NCI-H82 treated with DMSO at 0.1 percent for 48 hours (cell line): Measurements from ENCODE around the gene SLC35F5.
A peak's percentile ranks its signal among the peaks of the same experiment; 100 is the strongest.
"Not testable (repeated sequence)": the region's sequence is repeated elsewhere in the genome, so short reads cannot be mapped to it uniquely, and the experiment has no call there.

ENCODE experiments used
- DNase-seq: peaks from one replicate; lab custom pipeline; 2025; ENCODE audit not compliant: unreplicated experiment; lab: John Stamatoyannopoulos, UW

The SLC35F5 gene, protein sequence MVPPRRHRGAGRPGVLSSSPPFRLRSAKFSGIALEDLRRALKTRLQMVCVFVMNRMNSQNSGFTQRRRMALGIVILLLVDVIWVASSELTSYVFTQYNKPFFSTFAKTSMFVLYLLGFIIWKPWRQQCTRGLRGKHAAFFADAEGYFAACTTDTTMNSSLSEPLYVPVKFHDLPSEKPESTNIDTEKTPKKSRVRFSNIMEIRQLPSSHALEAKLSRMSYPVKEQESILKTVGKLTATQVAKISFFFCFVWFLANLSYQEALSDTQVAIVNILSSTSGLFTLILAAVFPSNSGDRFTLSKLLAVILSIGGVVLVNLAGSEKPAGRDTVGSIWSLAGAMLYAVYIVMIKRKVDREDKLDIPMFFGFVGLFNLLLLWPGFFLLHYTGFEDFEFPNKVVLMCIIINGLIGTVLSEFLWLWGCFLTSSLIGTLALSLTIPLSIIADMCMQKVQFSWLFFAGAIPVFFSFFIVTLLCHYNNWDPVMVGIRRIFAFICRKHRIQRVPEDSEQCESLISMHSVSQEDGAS

DNA sequence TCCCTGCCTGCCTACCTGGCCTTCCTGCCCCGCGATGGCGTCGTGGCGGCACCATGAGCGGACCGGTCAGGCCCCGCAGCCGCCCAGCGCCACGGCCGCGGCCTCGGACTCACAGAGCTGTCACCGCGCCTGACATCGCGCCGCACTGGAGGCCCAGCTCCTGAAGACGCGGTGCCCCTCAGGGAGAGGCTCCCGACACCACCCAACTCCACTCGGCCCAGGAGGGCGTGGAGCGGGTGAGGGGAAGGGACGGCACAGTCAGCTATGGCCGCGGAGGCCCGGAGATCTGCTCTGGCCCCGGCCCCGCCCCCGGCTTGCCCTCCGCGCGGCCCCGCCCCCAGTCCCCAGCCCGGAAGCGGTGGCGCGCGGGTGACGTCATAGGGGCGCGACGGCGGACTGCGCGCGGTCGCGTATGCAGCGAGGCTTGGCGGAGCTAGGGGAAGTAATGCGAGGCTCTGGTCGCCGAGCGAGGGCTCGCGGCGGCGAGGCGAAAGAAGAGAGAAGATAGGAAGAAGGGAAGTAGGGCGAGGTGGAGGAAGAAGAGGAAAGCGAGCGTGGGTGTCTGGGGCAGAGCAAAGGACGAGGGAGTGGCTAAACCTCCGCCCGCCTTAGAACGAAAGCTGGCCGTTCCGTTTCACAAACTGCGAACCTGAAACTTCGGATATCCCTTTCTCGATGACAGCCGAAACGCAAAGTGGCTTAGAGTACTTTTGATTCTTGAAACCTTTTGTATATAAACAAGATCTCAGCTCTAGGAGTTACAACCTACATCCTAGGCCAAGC lies at the start of gene SLC35F5:
Gene SLC35F5, minus strand, starts transcription at position 288 of the 783 bp plus-strand sequence. Its CDS starts 233 bp downstream, at position 55.
- DNase-seq: peak; percentile 76

DNA sequence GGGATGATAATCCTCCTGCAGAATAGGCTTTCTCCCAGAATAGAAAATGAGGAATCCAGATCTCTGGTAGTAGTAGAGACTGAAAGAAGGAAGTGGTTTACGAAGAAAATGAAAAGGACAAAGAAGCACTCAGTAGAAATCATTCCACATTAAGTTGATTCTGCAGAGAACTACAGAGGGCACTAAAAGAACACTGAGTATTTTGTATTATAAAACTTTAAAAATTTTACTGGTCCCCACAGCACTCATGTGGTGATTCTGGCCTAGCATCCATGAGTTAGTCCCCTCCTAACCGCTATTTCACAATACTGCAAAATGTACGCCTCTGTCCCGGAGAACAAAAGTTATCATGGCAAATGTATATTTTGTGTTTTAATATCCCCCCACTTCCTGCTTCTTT lies 42.9 kb upstream of the SLC35F5 start:
- DNase-seq: no peak

DNA sequence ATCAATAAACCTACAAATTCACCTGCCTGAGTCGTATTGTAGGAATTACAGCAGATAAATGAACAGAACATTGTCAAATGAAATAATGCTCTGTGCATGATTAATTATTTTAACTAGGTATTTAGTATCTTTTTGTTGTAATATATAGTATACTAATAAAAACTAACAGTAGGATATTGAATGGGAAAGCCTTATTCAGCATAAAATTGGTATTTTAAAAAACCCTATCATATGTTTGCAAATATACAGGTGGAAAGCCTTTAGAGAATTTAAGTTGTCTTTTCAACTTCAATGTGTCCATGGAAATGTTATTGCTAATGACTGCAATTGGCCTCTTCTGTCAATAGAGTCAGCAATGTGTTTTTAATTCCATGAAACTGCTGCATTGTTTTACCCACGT lies 40.8 kb upstream of the SLC35F5 start:
- DNase-seq: no peak

DNA sequence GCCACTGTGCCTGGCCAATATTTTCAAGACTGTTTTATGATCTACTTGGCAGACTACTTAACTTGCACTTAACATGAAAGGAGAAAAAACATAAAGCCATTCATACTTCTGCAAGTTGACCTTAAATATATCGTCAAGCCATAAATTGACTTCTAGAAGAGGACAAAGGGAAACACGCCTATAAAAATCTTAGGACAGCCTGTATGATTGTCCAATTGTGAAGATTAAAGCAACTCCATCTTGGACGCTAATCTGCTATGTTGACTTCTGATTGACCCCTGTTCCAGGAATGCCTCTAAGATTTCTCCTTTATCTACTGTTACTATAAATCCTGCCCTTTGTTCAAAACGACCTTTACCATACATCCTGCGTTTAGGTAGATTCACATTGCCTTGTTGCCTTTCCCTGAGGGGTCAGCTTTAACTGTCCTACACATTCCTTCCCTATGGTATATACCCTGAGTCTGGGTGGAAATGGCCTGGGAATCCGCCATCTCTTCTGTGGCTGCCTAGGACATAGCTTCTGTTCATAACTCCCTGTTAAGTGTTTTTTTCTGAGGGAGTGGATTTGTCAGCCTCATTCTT lies 40.2 kb upstream of the SLC35F5 start:
- no peak for DNase-seq

DNA sequence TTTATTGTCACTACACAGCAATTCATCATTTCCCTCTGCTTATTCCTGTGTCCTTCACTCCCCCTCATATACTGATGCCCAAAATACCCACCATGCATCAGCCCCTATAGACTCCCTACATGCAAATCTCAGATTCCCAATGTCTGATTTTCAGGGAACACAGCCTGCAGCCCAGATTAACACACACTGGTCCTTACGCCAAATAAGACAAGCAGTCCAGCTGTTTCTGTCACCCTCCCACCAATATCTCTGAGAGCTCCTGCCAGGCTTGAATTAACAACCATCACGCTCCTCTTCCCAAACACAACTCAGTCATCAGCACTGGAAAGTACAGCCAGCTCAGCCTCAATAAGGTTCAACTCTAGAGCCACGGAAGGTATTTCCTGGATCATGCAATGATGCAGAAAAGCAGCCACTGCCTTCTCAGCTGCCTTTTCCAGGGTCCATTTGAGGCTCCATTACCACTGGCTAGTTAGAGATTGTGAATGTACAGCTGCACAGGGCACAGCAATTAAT lies 39.0 kb upstream of the SLC35F5 start:
- DNase-seq: no peak

DNA sequence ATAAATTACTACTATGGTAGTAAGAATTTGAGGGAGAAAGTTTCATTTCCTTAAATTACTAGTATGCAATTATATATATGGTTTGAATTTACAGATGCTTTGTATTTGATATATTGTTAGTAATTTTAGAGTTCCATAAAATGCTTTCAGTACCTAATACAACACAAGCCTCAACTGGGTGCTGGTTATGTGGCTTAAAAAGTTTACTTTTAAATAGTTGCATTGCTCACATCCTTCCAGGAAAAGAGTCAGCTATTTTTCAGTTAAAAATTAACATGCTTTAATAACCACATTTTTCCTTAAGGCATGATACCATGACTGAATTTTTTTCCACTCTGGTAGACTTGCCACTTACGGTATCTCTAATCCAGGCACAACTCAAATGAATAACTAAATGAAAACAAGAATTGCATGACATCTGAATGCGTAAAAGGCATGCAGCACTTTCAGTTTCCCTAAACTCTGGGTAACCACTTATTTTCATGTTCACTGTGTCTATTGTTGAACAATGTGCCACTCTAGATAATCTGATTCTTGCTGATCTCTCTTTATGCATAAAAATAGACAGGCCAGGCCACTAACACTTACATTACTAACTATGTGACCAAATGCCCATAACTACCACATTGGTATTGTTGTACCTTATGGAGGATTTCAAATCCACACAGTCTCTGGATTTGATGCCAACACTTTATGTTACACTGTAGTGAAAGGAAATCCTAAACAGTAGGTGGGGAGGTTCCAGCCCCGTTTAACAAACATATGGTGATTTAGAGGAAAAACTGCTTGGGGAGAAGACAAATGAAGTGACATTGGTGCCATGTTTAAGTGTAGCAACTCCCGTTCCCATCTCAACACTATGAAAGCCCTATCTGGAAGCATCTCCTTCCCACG lies 35.5 kb upstream of the SLC35F5 start:
- DNase-seq: no peak

DNA sequence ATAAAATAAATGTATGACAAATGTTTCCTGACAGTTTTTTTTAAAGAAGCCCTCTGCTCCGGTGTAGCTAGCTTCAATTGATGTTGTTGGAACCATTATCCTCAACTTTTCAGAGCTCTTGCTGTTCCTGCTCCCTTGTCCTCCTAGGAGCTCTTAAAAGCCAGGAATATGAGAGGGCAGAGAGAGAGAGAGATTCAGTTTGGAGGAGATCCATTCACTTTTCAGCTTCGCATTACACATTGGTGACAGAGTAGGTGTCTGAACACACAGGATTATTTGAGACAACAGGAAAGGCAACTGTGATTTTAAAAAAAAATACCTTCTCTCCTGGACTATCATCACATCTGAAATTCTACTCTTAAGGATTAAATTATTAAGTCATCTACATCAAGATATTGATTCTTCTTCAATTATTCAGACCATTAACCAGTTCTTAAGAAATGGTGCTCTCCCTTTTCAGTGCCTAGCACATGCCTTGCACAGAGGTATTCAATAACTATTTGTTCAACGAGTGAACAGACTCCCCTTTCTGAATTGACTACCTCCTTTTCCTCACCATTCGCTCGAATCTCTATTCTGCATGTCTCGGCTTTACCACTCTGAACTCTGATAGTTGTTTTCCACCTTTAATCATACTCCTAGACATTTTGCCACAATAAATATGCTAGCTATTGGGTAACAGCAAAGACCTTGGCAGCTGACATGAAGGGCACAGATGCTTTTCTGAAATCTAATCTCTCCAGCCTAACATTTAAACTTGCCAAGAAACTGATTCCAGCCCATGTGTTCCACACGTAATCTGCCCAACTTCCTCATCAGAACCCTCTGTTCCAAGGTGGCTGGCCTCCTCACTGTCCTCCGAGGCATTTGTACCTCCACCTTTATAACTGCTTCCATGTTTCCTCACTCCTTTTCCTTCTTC lies 28.6 kb upstream of the SLC35F5 start:
- no peak for DNase-seq

DNA sequence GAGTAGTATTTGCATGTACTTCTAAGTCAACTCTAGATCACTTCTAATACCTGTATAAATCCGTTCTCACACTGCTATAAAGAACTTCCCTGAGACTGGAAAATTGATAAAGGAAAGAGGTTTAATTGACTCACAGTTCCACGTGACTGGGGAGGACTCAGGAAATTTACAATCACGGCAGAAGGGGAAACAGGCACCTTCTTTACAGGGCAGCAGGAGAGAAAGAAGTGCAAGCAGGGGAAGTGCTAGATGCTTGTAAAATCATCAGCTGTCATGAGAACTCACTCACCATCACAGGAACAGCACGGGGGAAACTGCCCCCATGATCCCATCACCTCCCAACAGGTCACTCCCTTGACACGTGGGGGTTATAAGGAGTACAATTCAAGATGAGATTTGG lies 24.0 kb upstream of the SLC35F5 start:
- DNase-seq: no peak

DNA sequence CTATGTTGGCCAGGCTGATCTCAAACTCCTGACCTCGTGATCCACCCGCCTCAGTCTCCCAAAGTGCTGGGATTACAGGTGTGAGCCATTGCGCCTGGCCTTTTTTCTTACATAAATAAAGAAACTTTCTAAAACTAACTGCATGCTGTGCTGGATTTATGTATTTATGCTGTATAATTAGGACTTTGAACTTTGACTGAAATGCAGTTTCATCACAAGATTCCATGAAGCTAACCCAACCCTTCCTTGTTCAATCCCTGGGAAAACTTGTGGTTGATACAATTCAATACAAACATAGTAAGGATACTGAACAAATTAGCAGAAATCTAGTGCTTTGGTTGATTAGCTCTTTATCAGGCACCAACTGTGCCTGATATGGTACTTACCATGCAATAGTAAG lies 20.9 kb upstream of the SLC35F5 start:
- no peak for DNase-seq

DNA sequence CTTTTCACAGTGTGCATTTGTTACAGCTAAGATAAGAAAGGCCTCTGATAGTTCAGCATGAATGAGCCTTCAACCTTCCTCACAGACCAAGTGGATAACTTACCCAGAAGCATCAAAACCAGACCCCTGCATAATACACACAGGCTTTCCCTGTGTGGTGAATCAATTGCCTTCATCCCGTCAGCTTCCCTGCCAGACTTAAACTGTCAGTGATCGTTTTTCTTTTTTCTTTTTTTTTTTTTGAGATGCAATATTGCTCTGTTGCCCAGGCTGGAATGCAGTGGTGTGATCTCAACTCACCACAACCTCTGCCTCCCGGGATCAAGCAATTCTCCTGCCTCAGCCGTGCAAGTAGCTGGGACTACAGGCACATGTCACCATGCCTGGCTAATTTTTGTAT lies 20.5 kb upstream of the SLC35F5 start:
- no peak for DNase-seq

DNA sequence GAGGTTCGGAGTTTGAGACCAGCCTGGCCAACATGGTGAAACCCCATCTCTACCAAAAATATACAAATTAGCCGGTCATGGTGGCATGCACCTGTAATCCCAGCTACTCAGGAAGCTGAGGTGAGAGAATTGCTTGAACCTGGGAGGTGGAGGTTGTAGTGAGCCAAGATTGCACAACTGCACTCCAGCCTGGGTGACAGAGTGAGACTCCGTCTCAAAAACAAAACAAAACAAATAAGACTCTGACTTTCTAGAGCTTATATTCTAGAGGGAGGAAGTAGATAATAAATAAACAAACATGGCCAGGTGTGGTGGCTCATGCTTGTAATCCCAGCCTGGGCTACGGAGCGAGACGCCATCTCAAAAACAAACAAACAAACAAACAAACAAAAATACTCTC lies 18.2 kb upstream of the SLC35F5 start:
- not testable (repeated sequence) for DNase-seq

DNA sequence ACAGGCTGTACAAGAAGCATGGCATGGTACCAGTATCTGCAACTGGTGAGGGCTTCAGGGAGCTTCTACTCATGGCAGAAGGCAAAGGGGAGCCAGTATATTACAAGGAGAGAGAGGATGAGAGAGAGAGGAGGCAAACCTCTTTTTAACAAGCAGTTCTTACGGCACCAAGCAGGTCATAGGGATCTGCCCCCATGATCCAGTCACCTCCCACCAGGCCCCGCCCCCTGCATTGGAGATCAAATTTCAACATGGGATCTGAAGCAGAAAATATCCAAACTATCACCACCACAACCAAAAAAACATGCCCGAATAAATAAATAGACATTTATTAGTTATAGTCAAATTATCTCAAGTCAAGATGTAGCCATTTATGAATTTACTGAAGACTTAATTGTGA lies 14.5 kb upstream of the SLC35F5 start:
- DNase-seq: no peak

DNA sequence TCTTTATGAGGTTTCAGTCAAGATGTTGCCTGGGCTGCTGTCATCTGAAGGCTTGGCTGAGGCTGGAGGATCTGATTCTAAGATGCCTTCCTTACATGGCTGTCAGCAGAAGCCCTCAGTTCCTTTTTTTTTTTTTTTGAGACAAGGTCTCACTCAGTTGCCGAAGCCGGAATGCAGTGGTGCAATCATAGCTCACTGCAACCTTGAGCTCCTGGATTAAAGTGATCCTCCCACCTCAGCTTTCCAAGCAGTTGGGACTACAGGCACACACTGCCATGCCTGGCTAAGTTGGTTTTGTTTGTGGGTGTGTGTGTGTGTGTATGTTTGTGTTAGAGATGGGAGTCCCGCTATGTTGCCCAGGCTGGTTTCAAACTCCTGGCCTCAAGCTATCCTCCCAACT lies 13.1 kb upstream of the SLC35F5 start:
- no peak for DNase-seq

DNA sequence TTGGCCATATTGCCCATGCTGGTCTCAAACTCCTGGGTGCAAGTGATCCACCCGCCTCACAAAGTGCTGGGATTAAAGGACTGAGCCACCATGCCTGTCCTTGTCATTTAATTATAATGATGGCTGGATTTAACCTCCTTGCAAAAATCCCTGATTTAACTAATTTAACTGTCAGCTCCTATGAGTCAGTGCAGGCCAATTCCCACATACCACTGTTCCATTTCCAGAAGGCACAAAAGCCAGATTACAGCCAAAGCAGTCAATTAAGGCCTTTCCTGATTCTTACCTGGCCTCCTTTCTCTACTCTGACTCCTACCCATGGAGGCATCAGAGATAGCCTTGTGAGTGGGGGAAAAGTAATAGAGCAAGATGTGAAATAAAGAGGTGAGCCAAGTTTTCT lies 12.3 kb upstream of the SLC35F5 start:
- DNase-seq: no peak

DNA sequence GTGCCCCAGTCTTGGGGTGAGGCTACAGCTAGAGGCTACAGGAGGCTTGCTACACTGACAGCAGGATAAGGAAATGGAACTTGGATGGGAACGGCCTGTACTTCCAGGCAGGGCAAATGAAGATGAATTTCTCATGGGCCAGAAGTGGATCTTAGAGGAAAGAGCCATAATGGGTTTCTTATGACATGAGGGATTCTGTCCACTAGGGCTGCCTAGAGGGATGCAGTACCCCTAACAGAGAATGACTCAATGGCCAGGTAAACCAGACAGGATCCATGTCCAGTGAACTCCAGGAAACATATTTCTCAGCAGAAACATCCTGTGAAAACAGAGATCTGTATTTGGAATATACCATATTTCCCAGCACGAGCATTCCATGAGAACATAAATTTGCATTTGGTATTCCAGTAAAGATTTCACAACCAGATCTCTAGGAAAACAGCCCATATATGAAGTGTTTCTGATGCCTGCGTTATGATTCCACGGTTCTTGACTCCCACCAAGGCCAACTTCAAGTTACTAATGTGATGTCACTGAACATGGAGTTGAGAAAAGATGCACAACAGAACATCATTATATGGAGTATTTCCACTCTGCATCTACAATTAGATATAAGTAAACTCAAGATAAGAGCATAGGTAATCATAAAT lies 11.5 kb upstream of the SLC35F5 start:
- DNase-seq: no peak

DNA sequence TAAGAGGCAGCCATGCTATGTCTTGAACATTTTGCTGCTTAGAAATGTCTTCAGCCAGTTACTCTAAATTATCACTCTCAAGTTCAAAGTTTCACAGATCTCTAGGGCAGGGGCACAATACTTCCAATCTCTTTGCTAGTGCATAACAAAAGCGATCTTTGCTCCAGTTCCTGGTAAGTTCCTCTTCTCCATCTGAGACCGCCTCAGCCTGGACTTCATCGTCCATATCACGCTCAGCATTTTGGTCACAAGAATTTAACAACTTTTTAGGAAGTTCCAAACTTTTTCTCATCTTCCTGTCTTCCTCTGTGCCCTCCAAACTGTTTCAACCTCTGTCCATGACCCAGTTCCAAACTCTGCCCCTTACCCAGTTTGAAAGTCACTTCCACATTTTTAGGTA lies 8.8 kb upstream of the SLC35F5 start:
- DNase-seq: no peak

DNA sequence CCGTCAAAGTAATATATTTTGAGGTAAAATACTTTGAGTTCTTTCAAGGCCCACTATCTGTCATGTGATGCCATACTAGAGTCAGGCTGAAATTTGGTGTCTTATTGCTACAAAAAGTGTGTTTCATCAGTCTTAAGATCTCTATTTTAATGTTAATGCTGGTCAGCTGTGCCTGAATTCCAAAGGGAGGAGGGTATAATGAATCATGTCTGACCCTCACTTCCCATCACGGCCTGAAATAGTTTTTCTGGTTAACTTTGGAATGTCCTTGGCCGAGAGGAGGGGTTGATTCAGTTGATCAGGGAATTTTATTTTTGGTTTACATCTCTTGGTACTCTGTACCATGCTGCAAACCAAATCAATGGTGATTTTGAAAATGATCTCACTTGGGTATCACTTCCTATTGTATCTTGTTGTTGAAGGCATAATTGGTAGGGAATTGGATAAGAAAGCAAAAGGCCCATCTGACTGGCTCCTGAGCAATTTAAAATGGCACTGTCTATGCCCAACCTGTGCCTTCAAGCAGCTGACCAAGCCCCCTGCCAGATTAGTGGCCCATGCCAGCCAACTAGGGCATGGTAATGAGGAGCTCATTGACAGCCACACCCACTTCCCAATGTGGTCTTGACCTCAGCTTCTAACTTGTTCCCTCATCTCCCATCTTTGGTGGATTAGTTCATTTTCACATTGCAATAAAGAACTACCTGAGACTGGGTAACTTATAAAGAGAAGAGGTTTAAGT lies 6.1 kb upstream of the SLC35F5 start:
- no peak for DNase-seq

DNA sequence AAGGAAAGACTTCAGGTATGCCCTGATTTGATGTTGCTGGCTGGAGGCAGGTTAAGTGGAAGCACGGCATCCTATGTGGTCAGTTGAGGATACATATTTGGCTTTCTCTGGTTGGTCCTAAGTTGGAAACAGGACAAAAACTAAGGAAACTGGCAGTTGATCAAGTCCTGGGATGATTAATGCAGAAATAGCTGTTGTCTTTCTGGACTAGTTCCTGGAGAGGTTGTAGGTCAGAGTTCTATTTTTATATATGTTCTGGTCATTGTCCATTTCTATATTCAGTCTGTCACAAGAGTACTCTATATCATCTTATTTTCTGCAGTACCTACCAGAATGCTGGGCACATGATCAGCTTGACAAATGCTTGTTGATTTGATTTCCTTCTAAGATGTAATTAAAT lies 4.0 kb upstream of the SLC35F5 start:
- no peak for DNase-seq
